NCI-H1436 (cell line): ENCODE measurements around the gene FNDC3B.

Experiments used
- DNase-seq: peaks from one replicate; lab custom pipeline; 2025; lab: John Stamatoyannopoulos, UW

FNDC3B gene

GRCh38 chr3:172137287-172138192, 98.2 kb downstream of the FNDC3B start:
- no peak for DNase-seq

- DNase-seq, result no peak
Measured at GRCh38 chr3:172138193-172138537, 98.8 kb downstream of the FNDC3B start.

- DNase-seq, result no peak
Measured at GRCh38 chr3:172138792-172139507, 99.6 kb downstream of the FNDC3B start.

GRCh38 chr3:172139528-172140276, 100.3 kb downstream of the FNDC3B start:
- DNase-seq, result no peak

GRCh38 chr3:172140499-172141391, 101.4 kb downstream of the FNDC3B start:
- no peak for DNase-seq

- DNase-seq, result no peak
Measured at GRCh38 chr3:172142051-172142863, 102.9 kb downstream of the FNDC3B start.

- no peak for DNase-seq
Measured at GRCh38 chr3:172142864-172143451, 103.6 kb downstream of the FNDC3B start.

- DNase-seq, result no peak
Measured at GRCh38 chr3:172143739-172144497, 104.5 kb downstream of the FNDC3B start.

GRCh38 chr3:172144601-172145000, 105.2 kb downstream of the FNDC3B start:
- DNase-seq, result no peak

GRCh38 chr3:172145031-172145686, 105.8 kb downstream of the FNDC3B start:
- DNase-seq, result no peak

- no peak for DNase-seq
Measured at GRCh38 chr3:172146349-172146748, 107.0 kb downstream of the FNDC3B start.

- no peak for DNase-seq
Measured at GRCh38 chr3:172147113-172147818, 107.9 kb downstream of the FNDC3B start.

- no peak for DNase-seq
Measured at GRCh38 chr3:172148241-172148640, 108.9 kb downstream of the FNDC3B start.

GRCh38 chr3:172148702-172149565, 109.6 kb downstream of the FNDC3B start:
- no peak for DNase-seq

- no peak for DNase-seq
Measured at GRCh38 chr3:172150268-172150667, 110.9 kb downstream of the FNDC3B start.

GRCh38 chr3:172150913-172151650, 111.7 kb downstream of the FNDC3B start:
- DNase-seq, result no peak
